ENCODE data around the gene CLASP2.
"Not testable (repeated sequence)": the region's sequence is repeated elsewhere in the genome, so short reads cannot be mapped to it uniquely, and the experiment has no call there.

Gene CLASP2

DNA sequence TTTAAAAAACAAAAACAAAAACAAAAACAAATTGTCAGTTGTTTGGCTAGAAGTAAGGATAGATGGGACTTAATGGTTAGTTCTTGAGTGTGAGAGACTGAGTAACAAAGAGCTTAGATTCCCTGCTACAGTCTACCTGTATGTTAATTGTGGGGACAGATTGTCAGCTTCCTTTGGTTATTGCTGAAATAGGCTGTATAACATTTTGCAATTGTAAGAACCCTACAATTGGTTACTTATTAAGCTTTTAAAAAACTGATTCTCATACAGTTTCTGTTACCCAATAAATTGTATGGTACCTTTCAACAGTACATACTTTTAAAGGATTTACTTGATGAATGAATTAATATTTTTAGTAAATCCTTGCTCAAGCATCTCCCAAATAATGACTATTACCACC, 35.3 kb downstream of the CLASP2 start:
- no peak for DNase-seq

DNA sequence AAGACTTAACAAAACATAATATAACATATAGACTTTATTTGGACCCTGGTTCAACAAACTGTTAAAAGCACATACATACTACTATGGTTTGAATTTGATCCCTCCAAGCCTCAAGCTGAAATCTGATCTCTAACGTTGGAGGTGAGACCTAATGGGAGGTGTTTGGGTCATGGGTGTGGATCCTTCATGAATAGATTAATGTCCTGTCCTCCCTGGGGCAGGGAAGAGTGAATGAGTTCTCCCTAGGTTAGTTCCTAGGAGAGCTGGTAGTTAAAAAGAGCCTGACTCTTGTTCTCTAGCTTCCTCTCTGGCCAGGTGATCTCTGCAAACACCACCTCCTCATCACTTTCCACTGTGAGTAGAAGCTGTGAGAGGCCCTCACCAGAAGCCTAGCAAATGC, 36.4 kb downstream of the CLASP2 start:
- DNase-seq = no peak

DNA sequence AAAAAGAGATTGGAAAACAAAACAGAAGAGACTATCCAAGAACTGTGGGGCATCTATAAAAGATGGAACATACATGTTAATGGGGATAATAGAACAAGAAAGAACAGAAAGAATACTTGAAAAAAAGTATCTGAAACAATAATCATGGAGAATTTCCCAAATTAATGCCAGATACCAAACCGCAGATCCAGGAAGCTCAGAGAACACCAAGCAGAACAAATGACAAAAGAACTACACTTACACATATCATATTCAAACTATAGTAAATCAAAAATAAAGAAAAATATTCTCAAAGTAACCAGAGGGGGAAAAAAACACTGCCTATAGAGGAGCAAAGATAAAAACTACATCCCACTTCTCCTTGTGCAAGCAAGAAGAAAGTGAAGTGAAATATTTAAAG, 40.0 kb downstream of the CLASP2 start:
- DNase-seq = no peak

DNA sequence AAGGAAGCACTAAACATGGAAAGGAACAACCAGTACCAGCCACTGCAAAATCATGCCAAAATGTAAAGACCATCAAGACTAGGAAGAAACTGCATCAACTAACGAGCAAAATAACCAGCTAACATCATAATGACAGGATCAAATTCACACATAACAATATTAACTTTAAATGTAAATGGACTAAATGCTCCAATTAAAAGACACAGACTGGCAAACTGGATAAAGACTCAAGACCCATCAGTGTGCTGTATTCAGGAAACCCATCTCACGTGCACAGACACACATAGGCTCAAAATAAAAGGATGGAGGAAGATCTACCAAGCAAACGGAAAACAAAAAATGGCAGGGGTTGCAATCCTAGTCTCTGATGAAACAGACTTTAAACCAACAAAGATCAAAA, 44.6 kb downstream of the CLASP2 start:
- not testable (repeated sequence) for DNase-seq

GRCh38 chr3:33668618-33669017, 49.4 kb downstream of the CLASP2 start:
- DNase-seq = no peak

- DNase-seq = no peak
These were observed 52.8 kb downstream of the CLASP2 start for GRCh38 chr3:33665294-33665693.

GRCh38 chr3:33664195-33664594, 53.9 kb downstream of the CLASP2 start:
- DNase-seq = no peak

DNA sequence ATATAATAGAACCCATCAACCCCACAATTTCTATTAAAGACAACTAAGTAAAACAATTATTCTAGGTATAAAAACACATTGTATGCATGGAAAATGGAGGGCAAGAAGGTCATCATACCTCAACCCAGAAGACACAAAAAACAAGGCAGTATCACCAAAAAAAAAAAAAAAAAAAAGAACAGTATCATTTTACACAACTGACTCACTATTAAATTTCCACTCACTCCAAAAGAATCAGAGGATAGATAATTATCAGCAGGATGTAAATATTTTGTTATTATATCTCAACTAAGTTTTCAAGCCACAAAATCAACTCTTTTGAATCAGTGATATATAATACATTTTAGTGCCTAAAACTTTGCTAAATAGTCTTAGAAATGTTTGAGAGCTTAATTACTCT, 55.0 kb downstream of the CLASP2 start:
- DNase-seq = no peak

GRCh38 chr3:33659856-33660434, 58.1 kb downstream of the CLASP2 start:
- no peak for DNase-seq

DNA sequence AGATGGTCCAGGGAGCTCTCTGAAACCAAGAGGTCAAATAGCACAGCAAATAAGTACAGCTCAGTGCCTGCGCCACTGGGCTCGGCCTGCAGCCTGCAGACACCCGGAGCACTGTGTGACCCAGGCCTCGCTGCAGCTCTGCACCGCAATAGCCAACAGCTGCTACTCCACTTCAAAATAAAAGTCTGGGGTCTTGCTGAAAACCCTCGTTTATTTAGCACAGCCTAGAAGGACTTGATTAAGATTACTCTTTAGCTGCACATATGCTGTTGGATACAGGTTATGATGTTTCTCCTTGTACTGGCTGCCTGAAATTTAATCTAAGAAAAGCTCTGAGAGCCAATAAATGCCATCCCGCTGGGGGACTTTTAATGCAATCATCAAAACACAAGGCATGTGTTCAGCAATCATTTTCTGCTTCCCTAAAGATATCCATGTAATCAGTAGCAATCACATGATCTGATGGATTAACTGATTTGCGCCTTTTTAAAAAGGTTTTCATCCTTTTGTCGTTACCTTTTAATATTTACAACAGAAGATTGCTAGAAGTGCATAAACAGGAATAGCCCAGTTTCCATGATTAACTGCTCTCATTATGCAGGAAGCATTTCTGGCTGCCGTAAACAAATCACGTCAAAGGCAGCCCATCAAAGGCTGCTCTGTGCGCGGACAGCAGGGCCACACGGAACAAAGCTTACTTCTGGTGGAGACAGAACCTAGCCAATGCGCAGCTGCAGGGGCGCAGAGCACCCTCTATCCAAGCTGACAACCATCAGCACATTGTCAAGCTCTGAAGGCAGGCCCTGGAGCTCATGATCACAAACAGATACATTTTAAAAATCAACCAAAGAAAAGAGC, 58.8 kb downstream of the CLASP2 start:
- DNase-seq = peak; percentile 12 to 13

GRCh38 chr3:33658621-33658990, 59.4 kb downstream of the CLASP2 start:
- no peak for DNase-seq

DNA sequence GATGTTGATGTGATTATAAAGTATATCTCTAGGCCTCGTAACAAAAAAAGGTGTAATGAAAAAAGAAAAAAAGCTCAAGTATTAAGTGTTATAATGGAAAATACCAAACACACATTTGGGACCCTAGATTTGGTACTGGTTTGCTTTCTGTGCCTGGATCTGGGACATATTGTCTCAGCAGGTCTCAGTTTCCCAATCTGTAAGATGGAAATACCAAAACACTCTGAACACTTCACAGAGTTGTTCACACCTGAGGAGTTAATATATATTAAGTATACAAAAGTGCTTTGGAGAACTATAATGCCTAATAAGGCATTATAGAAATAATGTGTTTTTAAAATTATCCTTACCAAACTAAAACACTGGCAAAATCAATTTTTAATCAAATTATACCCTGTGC, 60.0 kb downstream of the CLASP2 start:
- DNase-seq = no peak

- no peak for DNase-seq
These were observed 65.3 kb downstream of the CLASP2 start for GRCh38 chr3:33652736-33653135.

GRCh38 chr3:33651101-33651500, 67.0 kb downstream of the CLASP2 start:
- DNase-seq = not testable (repeated sequence)

DNA sequence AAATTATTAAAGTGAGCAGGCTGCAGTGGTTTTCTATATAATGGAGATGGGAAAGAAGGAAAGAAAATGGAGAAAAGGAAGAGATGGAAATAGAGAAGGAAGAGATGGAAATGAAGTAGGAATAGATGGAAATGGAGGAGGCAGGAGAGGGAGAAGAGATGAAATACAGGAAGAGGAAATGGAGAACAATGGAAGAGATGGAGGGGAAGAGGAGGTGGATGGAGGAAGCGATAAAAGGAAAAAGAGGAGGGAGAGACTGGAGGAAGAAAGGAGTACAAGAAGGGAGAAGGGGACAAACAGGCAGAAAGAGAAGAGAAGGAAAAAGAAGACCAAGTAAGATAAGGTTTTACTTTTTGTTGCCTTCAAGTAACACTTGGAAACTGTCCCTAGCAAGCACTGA, 67.6 kb downstream of the CLASP2 start:
- no peak for DNase-seq

DNA sequence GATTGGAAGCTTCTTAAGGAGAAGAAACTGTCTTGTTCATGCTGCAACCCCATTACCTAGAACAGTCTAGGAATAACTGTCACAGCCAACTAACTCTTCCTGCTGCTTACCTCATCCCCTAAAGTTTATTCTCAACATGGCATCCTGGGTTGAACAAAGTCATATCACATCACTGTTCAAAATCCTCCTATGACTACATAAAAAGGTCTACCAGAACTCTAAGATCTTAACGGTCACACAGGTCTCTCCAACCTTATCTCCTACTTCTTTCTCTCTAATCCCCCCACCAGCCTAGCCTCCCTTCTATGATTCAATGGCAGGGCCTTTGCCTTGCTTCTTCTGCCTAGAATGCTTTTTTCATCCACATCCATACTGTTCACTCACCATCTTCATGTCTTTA, 69.3 kb downstream of the CLASP2 start:
- no peak for DNase-seq

DNA sequence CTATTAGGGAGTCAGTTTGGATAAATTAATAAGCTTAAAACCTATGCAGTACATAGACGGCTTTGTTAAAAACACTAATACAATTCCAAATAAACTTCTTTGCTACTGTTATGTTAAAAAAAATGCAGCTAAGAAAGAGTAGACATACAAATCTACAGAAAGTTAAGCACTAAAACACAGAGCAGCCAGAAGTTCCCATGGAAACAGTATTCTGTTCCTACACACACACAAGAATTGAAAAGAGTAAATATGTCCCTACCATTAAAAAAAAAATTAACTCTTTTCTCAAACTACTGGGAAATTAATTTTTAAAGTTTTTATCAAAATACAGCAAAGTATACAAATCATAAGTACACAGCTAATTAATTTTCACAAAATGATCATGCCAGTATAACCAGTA, 71.6 kb downstream of the CLASP2 start:
- no peak for DNase-seq

GRCh38 chr3:33645060-33645647, 72.9 kb downstream of the CLASP2 start:
- peak; percentile 7 to 58 for DNase-seq

DNA sequence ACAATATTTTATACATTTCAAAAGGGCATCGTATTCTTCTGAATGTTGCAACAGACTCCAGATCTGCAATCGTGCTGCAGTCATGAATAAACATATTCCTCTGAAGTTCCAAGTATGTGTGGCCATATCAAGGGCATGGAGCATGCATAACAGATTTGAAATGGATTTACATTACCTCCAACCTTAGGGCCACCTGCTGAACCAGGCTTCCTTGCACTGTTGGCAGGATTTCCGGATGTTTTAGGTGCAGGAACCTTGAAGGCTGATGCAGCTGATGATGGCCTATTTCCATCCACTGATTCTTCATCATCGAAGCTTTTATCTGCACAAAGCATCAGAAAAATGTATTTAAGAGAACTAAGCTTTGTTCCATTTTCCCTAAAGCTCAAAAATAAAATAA, 73.5 kb downstream of the CLASP2 start:
- no peak for DNase-seq

DNA sequence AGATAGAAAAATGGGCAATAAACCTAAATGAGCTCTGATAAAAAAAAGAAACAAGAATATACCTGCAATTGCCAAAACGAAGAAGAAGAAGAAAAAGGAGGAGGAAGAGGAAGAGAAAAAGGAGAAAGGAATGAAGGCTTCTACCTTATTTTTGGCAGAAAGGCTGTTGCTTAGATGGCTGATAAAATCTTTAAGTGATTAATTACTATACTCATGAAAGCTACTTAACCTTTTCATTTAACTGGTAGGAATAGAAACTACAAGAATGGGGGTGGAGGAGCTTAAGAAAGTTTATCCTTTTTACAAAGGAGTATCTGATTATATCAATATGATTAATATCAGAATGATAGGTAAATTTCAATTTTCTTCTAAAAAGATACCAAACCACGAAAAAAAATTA, 75.2 kb downstream of the CLASP2 start:
- DNase-seq = no peak

GRCh38 chr3:33639889-33640288, 78.2 kb downstream of the CLASP2 start:
- no peak for DNase-seq

GRCh38 chr3:33637482-33637881, 80.6 kb downstream of the CLASP2 start:
- DNase-seq = no peak

- DNase-seq = peak in 1 of 2 donors; percentile 46
These were observed 81.8 kb downstream of the CLASP2 start for GRCh38 chr3:33636125-33636850.

DNA sequence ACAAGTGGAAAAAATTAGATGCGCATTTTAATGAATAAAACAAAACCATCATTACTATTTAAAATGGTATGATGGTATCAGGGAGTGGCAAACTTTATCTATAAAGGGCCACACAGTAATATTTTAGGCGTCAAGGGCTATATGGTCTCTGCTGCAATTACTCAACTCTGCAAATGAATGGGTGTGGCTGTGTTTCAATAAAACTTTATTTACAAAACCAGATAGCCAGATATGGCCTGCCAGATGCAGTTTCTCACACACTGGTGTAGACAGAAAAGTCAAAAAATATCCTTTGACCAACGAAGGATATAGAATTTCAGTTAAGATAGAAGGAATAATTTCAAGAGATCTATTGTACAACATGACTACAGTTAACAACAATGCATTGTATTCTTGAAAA, 83.8 kb downstream of the CLASP2 start:
- DNase-seq = no peak
